NCI-H774 (cell line): ENCODE results near the gene UBAP2.

Experiments used
- DNase-seq: peaks from one replicate; lab custom pipeline; 2025; lab: John Stamatoyannopoulos, UW

The UBAP2 gene

GRCh38 chr9:34048727-34049629 lies at the start of gene UBAP2:
Gene UBAP2 (minus strand): TSS chr9:34048887. CDS start chr9:34017148, 31,739 bp downstream.
- DNase-seq, result peak; percentile 93

- DNase-seq, result no peak
Observed at GRCh38 chr9:34098307-34098706, 49.6 kb upstream of the UBAP2 start.

GRCh38 chr9:34097865-34098264 lies 49.2 kb upstream of the UBAP2 start:
- DNase-seq, result no peak

- DNase-seq, result no peak
Observed at GRCh38 chr9:34096751-34097150, 48.1 kb upstream of the UBAP2 start.

GRCh38 chr9:34093578-34093977 lies 44.9 kb upstream of the UBAP2 start:
- DNase-seq, result no peak

- DNase-seq, result no peak
Observed at GRCh38 chr9:34089311-34089710, 40.6 kb upstream of the UBAP2 start.

- no peak for DNase-seq
Observed at GRCh38 chr9:34087370-34087769, 38.7 kb upstream of the UBAP2 start.

GRCh38 chr9:34086864-34087263 lies 38.2 kb upstream of the UBAP2 start:
- DNase-seq, result no peak

GRCh38 chr9:34085581-34086500 lies 37.2 kb upstream of the UBAP2 start:
- no peak for DNase-seq

- DNase-seq, result no peak
Observed at GRCh38 chr9:34084562-34084961, 35.9 kb upstream of the UBAP2 start.

- DNase-seq, result no peak
Observed at GRCh38 chr9:34079181-34079580, 30.5 kb upstream of the UBAP2 start.

GRCh38 chr9:34072868-34073590 lies 24.3 kb upstream of the UBAP2 start:
- no peak for DNase-seq

GRCh38 chr9:34072410-34072809 lies 23.7 kb upstream of the UBAP2 start:
- no peak for DNase-seq

GRCh38 chr9:34070606-34071324 lies 22.1 kb upstream of the UBAP2 start:
- no peak for DNase-seq

GRCh38 chr9:34069831-34070230 lies 21.1 kb upstream of the UBAP2 start:
- DNase-seq, result no peak

- DNase-seq, result no peak
Observed at GRCh38 chr9:34065541-34065940, 16.9 kb upstream of the UBAP2 start.

GRCh38 chr9:34059954-34060353 lies 11.3 kb upstream of the UBAP2 start:
- no peak for DNase-seq

- no peak for DNase-seq
Observed at GRCh38 chr9:34059281-34059680, 10.6 kb upstream of the UBAP2 start.

GRCh38 chr9:34049630-34050384 lies 1.1 kb upstream of the UBAP2 start:
- DNase-seq, result no peak

- DNase-seq, result peak; percentile 25
Observed at GRCh38 chr9:34047864-34048726, 592 bp downstream of the UBAP2 start.
